GM21360 (cell line): ENCODE data around the gene FHL5.
"Not testable (repeated sequence)": the region's sequence is repeated elsewhere in the genome, so short reads cannot be mapped to it uniquely, and the experiment has no call there.

Source experiments
- ATAC-seq: cut with Tn5 transposase; IDR thresholded peaks from one replicate; pipeline ENCODE4 v1.9.1; 2021; ENCODE audit warnings: mild to moderate bottlenecking, moderate library complexity; ENCODE audit not compliant: unreplicated experiment

The FHL5 gene

DNA sequence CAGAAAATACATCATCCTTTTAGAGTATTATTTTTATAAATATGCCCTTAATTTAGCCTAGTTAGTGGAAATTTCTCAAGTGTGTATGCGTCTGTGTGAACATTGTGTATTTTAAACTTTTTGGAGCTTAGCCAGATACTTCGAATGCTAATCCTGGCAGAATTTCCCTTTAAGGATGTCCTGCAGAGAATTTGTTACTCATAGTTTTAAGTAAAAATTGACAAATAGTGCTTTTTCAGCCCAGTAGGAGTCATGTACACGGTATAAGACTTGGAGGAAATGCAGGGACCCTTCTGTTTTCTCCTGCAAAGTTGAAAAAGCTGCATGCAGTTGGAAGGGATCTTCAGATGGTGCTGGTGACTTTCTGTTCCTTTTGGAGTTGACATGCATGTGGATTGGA lies at the start of gene FHL5:
FHL5 (plus strand) TSS at position 243 of the 400 bp plus-strand sequence. CDS start 40,486 bp downstream, outside the sequence.
- no peak for ATAC-seq

- no peak for ATAC-seq
Measured at GRCh38 chr6:96520171-96521115, 42.5 kb upstream of the FHL5 start.

DNA sequence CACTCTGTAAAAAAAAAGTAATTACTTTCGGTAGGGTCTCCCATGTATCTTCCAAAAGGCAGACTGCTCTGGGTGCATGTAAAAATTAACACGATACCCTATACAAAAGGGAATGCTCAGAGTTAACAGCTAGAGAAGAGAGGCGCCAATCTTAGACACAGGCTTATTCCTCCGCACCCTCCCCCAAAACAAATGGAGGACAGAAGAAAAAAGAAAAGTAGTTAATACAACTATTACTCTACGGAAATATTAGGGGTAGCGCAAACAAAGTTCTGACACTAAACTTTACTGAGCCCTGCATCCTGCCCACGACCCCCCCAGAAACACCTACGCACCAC lies 41.7 kb upstream of the FHL5 start:
- no peak for ATAC-seq

- peak; percentile 98 for ATAC-seq
Measured at GRCh38 chr6:96521644-96522464, 41.1 kb upstream of the FHL5 start, which contains the start of gene UFL1. TSS of gene UFL1 (plus strand) at chr6:96521806. CDS start at chr6:96521874, 68 bp downstream.

- ATAC-seq, result peak; percentile 32
Measured at GRCh38 chr6:96522465-96523009, 40.4 kb upstream of the FHL5 start.

DNA sequence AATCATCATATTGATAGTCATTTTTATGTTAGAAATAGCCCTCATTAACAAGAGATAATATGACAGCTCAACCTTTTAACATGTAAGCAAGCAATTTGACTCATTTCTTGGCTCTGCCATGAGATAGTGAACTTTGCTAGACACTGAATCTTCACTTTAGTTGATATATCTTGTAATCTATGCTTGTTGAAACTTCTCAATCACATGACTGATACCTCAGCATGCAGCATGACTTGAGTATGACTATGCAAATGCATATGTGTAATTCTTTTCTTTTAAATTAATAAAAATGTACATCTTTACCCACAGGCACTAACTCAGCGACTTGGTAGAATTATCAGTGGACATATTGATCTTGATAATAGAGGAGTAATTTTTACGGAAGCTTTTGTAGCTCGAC lies 34.7 kb upstream of the FHL5 start:
- no peak for ATAC-seq

DNA sequence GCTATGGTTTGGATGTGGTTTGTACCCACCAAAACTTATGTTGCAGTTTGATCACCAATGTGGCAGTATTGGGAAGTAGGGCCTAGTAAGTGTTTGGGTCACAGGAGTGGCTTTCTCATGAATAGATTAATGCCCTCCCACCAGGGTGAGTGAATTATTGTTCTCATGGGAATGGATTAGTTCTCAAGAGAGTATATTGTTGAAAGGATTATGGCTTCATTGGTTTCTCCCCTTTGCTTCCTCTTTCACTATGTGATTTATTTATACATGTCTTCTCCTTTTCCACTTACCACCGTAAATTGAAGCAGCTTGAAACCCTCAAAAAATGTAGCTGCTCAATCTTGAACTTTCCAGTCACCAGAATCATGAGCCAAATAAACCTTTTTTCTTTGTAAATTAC lies 30.5 kb upstream of the FHL5 start:
- no peak for ATAC-seq

DNA sequence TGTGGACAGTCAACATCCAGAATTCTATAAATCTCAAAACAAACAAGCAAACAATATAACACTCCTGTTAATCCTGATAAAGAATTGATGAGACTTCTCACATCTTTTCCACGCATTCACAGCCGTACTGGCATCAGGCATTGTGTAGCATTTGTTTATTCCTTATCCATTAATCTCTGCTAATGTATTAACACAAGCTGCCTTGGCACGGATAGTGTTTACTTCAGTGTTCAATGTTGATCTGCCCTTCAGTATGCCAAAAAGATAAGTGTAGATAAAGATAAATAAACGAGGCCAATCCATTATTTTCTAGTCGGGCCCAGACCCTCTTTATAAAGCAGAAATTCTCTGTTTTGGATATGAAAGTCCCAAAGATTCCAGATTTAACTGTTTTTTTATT lies 25.2 kb upstream of the FHL5 start:
- ATAC-seq, result no peak

DNA sequence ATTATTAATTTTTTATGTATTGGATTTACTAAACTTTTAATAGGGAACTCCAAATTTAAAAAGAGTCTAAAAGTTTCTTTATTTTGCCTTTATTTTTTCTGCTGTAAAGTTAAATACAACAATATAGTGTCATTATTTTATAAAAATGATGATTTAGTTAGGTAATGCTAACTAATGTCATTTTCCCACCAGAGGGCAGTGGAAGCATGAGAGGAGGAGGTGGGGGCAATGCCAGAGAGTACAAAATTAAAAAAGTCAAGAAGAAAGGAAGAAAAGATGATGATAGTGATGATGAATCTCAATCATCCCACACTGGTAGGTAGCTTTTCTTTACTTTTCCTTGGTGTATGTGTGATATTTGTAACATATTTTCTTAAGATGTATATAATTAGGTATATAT lies 20.2 kb upstream of the FHL5 start:
- ATAC-seq, result peak; percentile 67

GRCh38 chr6:96545882-96546281 lies 17.0 kb upstream of the FHL5 start:
- ATAC-seq, result no peak

GRCh38 chr6:96547654-96548053 lies 15.3 kb upstream of the FHL5 start:
- no peak for ATAC-seq

- ATAC-seq, result no peak
Measured at GRCh38 chr6:96554558-96554957, 8.4 kb upstream of the FHL5 start.

DNA sequence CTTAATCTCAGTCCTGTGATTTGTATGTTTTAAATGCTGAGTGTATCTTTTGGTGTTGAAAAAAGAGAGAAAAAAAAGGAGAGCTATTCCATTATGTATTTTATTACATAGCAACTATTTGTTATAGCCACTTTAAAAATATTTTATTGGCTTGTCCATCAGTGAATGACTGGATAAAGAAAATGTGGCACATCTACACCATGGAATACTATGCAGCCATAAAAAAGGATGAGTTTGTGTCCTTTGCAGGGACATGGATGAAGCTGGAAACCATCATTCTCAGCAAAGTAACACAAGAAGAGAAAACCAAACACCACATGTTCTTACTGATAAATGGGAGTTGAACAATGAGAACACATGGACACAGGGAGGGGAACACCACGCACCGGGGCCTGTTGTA lies 3.2 kb upstream of the FHL5 start:
- ATAC-seq, result not testable (repeated sequence)

GRCh38 chr6:96563853-96564252 lies 925 bp downstream of the FHL5 start:
- no peak for ATAC-seq

DNA sequence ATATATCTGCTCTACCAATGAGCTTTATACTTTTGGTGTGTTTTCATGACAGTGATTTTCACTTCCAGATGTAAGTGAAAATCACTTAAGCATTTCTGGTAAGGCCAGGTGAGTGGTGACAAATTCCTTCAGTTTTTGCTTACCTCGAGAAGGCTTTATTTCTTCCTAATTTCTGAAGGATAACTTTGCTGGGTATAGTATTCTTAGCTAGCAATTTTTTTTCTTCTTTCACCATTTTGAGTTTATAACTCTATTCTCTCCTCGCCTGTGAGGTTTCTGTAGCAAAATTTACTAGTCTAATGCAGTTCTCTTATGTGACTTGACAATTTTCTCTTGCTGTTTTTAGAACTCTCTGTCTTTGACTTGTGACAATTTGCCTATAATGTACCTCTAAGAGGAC lies 7.1 kb downstream of the FHL5 start:
- ATAC-seq, result no peak

GRCh38 chr6:96571551-96571950 lies 8.6 kb downstream of the FHL5 start:
- ATAC-seq, result no peak

DNA sequence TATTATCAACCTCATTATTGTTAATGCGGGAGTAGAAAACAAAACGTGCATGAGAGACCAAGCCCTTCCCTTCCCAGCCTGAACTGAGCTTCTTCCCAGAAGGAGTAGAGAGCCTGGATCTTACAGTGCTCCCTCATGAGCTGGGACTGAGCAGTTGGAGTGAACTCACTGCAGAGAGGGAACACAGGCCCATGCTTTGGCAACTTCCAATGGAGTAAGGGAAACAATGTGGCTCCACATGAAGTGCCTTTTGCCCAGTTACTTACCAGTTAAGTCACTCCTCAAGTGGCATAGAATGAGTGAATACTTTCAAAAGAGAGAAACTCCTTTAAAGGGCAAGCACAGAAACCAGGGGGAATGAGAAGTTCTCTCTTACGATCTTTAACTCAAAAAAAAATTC lies 12.4 kb downstream of the FHL5 start:
- ATAC-seq, result no peak

DNA sequence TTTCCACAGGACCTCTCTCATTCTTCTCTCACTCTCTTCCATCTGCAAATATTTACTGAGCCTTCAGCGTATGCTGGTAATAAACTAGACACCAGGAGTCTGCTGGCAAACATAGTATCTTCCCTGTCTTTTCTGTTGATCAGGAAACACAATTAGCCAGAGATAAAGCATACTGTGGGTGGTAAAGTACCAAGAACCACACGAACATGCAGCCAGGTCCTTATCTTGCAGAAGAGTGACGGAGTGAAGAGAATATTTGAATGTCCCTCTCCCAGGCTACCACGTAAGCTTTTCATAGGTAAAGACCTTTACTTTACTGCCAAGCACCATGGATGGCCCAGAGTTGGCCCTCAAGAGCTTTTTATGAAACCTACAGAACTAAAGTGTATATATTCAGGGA lies 13.3 kb downstream of the FHL5 start:
- no peak for ATAC-seq

- no peak for ATAC-seq
Measured at GRCh38 chr6:96582021-96582420, 19.1 kb downstream of the FHL5 start.

DNA sequence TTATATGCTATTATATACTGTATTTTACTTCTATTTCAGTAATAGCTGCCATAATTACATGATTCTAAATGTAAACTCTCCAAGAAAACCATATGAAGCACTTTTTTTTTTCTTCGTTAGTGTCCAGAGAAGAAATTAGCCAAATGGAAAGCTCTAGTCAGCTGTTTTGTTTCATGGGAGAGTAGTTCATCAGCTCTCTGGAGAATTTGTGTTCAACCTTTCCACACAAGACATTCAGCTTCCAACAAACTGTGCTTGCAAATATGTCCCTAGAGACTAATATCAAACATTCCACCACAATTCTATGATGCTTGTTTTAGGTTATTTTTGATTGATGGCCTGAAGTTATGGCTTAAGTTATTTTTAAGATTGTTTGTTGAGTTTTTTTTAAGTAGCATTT lies 19.5 kb downstream of the FHL5 start:
- ATAC-seq, result no peak

DNA sequence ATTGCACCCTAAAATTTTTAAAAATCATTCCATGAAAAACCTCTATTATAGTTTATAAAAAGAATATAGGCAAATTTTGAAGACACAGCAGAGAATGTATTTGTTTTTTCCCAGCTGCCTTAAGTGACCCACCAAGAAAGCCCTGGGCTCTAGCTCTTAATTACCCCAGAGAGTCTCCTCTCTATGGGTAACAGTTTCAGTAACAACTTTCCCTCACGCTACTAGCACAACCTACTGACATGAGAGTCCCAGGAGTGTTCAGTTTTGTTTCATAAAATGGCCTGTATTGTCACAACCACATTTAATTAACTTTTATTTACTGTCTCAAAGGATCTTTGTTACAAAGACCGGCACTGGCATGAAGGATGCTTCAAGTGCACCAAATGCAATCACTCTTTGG lies 41.5 kb downstream of the FHL5 start:
- ATAC-seq, result no peak

DNA sequence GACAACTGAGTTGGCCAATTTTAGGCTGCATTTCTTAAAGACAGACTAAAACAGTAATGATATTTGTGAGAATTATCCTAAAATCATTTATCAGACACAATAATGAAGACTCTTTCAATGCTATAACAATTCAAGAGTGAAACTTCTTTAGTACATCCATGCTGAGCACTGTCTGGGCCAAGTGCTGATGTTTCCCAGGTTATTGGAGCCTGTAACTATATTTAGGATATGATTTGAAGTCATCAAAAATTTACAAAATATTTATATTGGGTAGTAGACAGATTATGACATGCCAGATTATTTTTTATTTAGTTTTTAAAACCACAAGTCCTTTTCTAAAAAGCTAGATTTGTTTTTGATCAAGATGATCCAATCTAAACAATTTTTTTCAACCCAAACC lies 45.1 kb downstream of the FHL5 start:
- ATAC-seq, result no peak
